NB4 (cell line): Measurements from ENCODE around the gene CCNA2.

Experiments used
- DNase-seq: peaks from one replicate; pipeline ENCODE4 v3.0.0; 2010; ENCODE audit warnings: low read depth
- H3K4me3 ChIP-seq: one replicate; pipeline ENCODE4 v1.5.1; 2011; ENCODE audit warnings: mild to moderate bottlenecking, low read depth, low read length, moderate library complexity
- MYC ChIP-seq: IDR thresholded peaks from 2 replicates; pipeline ENCODE4 v1.6.1; 2011; ENCODE audit warnings: low read depth, low read length
- POLR2A ChIP-seq: IDR thresholded peaks from 2 replicates; pipeline ENCODE4 v1.6.1; 2011; ENCODE audit warnings: mild to moderate bottlenecking; ENCODE audit not compliant: insufficient read length; ENCODE audit errors: extremely low read depth
- TF ChIP-seq, protein P1 (sequence below): IDR thresholded peaks from one replicate; pipeline ENCODE4 v1.5.1; 2012; ENCODE audit warnings: low read depth, low read length
- TF ChIP-seq, protein P2 (sequence below): IDR thresholded peaks from 2 replicates; pipeline ENCODE4 v1.6.1; 2011; ENCODE audit warnings: low read depth, low read length

The CCNA2 gene

DNA sequence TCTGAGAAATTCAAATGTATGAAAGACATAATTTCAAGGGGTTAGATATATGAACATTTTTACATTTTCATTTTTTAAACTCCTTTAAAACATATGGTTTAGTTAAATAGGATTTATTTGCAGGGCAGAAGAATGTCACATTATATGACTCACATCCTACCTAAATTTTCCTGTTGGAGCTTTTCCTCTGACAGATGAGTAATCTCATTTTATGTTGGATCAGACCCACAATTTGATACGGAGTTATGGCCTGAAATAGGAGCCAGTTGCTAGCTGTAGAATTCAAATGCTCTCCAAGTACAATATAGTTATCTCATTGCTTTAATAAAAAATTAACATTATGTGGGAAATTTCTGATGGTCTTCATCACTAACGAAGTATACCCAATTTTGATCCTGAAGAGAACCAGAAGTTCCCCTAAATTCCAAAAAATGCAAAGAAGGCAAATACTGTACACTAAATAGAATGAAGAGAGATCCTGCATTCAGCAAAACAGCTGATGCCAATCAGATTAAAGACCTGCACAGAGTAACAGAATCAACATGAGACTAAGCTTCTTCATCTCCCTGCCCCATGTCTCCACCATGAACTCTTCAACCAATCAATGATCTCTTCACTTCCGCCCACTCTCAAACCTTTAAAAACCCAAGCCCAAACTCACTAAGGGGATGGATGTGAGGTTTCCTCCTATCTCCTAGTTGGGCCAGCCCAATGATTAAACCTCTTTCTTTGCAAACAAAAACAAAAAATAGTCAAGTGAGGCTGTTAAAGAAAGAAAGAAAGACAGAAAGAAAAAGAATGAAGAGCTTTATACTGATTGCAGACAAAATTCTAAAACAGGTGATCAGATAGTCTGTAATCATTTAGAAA is 33.5 kb downstream of the CCNA2 start:
- no peak for TF ChIP-seq MYC
- TF ChIP-seq, protein P1, sequence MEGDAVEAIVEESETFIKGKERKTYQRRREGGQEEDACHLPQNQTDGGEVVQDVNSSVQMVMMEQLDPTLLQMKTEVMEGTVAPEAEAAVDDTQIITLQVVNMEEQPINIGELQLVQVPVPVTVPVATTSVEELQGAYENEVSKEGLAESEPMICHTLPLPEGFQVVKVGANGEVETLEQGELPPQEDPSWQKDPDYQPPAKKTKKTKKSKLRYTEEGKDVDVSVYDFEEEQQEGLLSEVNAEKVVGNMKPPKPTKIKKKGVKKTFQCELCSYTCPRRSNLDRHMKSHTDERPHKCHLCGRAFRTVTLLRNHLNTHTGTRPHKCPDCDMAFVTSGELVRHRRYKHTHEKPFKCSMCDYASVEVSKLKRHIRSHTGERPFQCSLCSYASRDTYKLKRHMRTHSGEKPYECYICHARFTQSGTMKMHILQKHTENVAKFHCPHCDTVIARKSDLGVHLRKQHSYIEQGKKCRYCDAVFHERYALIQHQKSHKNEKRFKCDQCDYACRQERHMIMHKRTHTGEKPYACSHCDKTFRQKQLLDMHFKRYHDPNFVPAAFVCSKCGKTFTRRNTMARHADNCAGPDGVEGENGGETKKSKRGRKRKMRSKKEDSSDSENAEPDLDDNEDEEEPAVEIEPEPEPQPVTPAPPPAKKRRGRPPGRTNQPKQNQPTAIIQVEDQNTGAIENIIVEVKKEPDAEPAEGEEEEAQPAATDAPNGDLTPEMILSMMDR, result no peak
- TF ChIP-seq POLR2A, result no peak
- TF ChIP-seq, protein P2, sequence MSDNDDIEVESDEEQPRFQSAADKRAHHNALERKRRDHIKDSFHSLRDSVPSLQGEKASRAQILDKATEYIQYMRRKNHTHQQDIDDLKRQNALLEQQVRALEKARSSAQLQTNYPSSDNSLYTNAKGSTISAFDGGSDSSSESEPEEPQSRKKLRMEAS, result no peak
- DNase-seq, result no peak
- no peak overlapping the region for H3K4me3 ChIP-seq

DNA sequence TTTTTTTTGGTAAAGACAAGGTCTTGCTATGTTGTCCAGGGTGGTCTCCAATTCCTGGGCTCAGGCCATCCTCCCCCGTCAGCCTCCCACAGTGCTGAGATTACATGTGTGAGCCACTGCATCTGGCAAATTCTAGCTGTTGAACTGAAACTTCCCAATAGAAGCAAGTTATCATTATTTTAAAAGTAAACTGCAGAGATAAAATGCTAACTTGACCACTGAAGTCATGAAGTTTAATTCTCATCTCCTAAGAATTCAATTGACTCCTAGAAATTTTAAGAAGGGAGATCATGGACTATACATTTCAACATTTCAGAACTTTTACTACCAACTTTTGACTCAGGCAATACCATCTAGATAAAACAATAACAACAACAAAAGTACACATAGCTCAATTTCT is 34.2 kb downstream of the CCNA2 start:
- no peak for DNase-seq
- TF ChIP-seq MYC (no peak), POLR2A (no peak)
- TF ChIP-seq, protein P2, result no peak
- TF ChIP-seq, protein P1, result no peak
- no peak overlapping the region for H3K4me3 ChIP-seq

- TF ChIP-seq, protein P2, result no peak
- TF ChIP-seq MYC (no peak), POLR2A (no peak)
- TF ChIP-seq, protein P1, result no peak
Observed at GRCh38 chr4:121788896-121789295, 34.8 kb downstream of the CCNA2 start.

DNA sequence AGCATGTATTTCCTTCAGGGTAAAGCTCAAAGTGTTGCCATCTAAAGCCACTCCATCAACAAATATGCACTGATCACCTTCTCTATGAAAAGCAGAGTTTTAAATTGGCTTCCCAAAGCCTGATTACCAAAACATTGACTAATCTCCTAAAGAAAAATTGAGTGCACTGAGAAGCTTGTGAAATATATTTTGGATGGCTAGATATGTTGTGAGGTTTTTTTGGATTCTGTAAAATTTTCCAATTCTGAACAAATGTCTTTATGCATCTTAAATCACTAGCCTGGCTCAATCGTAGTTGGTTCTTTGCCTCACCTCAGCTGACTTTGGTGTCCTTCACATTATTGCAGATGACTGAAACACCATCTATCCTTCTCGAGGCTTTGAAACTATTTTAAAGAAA is 37.5 kb downstream of the CCNA2 start:
- H3K4me3 ChIP-seq, result no peak overlapping the region
- no peak for TF ChIP-seq MYC
- no peak for TF ChIP-seq POLR2A
- TF ChIP-seq, protein P2, result no peak
- TF ChIP-seq, protein P1, result no peak
- no peak for DNase-seq

More at GRCh38 chr4:121788896-121789295, 34.8 kb downstream of the CCNA2 start:
- DNase-seq, result no peak
- no peak overlapping the region for H3K4me3 ChIP-seq

- H3K4me3 ChIP-seq, result no peak overlapping the region
- DNase-seq, result no peak
- TF ChIP-seq MYC (no peak), POLR2A (no peak)
- TF ChIP-seq, protein P2, result no peak
- TF ChIP-seq, protein P1, result no peak
Observed at GRCh38 chr4:121785479-121785878, 38.2 kb downstream of the CCNA2 start.
